ENCODE data around the gene SAMHD1. TPM values are rescaled to one million over a fixed set of nuclear protein-coding genes. Genes with fewer than 3 reads are reported as not detected.
A peak's percentile ranks its signal among the peaks of the same experiment; 100 is the strongest.

SAMHD1 gene
- total and polyA plus RNA-seq, 2 of the 13 experiments (the other 11 are each of a cell fraction or from before 2014, with no cell fraction given): 16.9 to 43.5 TPM

DNA sequence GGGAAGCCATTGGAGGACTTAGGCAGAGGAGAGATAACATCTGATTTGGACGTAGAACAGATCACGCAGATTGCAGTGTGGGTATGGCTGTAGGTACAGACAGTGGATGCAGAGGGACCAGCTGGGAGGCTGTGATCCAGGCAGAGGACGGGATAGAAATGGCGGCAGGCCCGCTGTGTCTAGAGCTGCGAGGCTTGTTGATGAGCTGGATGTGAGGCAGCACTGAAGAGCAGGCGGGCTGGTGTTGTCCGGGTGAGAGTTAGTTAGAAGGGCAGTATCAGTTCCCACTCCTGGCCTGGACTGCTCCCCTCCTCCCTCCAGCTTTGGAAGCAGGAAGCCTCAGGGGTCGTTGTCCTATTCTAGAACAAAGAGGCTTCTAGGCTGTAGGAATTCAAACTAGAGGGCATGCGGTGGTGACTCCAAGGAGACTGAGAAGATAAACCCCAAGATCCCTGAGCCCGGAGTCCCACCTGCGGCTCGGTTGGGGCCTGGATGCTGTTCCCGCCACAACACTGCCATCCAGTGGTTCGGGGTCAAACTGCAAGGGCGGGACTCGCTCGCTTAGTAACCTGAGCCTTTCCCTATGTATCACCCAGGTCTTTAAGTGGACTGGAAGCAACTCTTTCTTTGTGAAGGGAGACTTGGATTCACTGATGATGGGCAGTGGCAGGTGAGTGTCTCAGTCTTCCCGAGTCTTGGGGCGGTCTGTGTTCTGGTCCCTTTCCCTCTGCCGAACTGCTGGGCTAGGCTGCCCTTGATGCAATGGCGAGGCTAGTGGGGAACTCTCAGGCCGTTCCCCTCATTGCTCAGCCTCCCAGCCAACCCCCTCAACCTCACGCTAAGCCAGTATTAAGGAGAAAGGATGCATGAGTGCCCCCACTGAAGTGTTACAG, 64.4 kb downstream of the SAMHD1 start (continued):
- TF ChIP-seq FOXM1 (CRISPR knock-in tag; IDR thresholded peaks at IDR 0.05): no peak
- no peak for TF ChIP-seq ZNF644 (CRISPR knock-in tag; IDR thresholded peaks at IDR 0.05; ENCODE audit: low read depth)
- TF ChIP-seq TCF7 (IDR thresholded peaks at IDR 0.05; ENCODE audit: low read depth): no peak
- peak; percentile 34; the same call in 1 of the 2 replicates for TF ChIP-seq CBX5 (CRISPR knock-in tag; IDR thresholded peaks at IDR 0.05; ENCODE audit: borderline replicate concordance)
- TF ChIP-seq ZNF260 (CRISPR knock-in tag; IDR thresholded peaks at IDR 0.05; ENCODE audit: borderline replicate concordance, low read depth): 0 out of 2 replicates have a peak, but pooled peaks have one; percentile 57
- TF ChIP-seq SALL2 (CRISPR knock-in tag; IDR thresholded peaks at IDR 0.05): peak; percentile 54; the same call in 1 of the 2 replicates
- TF ChIP-seq, protein P1, sequence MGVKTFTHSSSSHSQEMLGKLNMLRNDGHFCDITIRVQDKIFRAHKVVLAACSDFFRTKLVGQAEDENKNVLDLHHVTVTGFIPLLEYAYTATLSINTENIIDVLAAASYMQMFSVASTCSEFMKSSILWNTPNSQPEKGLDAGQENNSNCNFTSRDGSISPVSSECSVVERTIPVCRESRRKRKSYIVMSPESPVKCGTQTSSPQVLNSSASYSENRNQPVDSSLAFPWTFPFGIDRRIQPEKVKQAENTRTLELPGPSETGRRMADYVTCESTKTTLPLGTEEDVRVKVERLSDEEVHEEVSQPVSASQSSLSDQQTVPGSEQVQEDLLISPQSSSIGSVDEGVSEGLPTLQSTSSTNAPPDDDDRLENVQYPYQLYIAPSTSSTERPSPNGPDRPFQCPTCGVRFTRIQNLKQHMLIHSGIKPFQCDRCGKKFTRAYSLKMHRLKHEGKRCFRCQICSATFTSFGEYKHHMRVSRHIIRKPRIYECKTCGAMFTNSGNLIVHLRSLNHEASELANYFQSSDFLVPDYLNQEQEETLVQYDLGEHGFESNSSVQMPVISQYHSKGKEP (CRISPR knock-in tag; IDR thresholded peaks at IDR 0.05): peak; percentile 52; the same call in 1 of the 2 replicates
- TF ChIP-seq IKZF4 (CRISPR knock-in tag; IDR thresholded peaks at IDR 0.05; ENCODE audit: borderline replicate concordance, low read depth, not compliant biosample characterization): no peak
- TF ChIP-seq, protein P2, sequence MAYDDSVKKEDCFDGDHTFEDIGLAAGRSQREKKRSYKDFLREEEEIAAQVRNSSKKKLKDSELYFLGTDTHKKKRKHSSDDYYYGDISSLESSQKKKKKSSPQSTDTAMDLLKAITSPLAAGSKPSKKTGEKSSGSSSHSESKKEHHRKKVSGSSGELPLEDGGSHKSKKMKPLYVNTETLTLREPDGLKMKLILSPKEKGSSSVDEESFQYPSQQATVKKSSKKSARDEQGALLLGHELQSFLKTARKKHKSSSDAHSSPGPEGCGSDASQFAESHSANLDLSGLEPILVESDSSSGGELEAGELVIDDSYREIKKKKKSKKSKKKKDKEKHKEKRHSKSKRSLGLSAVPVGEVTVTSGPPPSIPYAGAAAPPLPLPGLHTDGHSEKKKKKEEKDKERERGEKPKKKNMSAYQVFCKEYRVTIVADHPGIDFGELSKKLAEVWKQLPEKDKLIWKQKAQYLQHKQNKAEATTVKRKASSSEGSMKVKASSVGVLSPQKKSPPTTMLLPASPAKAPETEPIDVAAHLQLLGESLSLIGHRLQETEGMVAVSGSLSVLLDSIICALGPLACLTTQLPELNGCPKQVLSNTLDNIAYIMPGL (CRISPR knock-in tag; IDR thresholded peaks at IDR 0.05; ENCODE audit: borderline replicate concordance in 1 of 2, low read depth in 1 of 2): peak; percentile 83 to 94
- TF ChIP-seq, protein P3, sequence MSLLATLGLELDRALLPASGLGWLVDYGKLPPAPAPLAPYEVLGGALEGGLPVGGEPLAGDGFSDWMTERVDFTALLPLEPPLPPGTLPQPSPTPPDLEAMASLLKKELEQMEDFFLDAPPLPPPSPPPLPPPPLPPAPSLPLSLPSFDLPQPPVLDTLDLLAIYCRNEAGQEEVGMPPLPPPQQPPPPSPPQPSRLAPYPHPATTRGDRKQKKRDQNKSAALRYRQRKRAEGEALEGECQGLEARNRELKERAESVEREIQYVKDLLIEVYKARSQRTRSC (CRISPR knock-in tag; IDR thresholded peaks at IDR 0.05; ENCODE audit: low read depth): no peak
- TF ChIP-seq ZNF605 (CRISPR knock-in tag; IDR thresholded peaks at IDR 0.05): peak; percentile 68
- peak; percentile 92 for TF ChIP-seq SMC3 (IDR thresholded peaks at IDR 0.05; ENCODE audit: low read length)
- TF ChIP-seq RAD51 (IDR thresholded peaks at IDR 0.05; ENCODE audit: borderline replicate concordance): no peak
- TF ChIP-seq PITX1 (CRISPR knock-in tag; IDR thresholded peaks at IDR 0.05): no peak; the same call in none of the 2 replicates
- TF ChIP-seq, protein P4, sequence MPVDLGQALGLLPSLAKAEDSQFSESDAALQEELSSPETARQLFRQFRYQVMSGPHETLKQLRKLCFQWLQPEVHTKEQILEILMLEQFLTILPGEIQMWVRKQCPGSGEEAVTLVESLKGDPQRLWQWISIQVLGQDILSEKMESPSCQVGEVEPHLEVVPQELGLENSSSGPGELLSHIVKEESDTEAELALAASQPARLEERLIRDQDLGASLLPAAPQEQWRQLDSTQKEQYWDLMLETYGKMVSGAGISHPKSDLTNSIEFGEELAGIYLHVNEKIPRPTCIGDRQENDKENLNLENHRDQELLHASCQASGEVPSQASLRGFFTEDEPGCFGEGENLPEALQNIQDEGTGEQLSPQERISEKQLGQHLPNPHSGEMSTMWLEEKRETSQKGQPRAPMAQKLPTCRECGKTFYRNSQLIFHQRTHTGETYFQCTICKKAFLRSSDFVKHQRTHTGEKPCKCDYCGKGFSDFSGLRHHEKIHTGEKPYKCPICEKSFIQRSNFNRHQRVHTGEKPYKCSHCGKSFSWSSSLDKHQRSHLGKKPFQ (CRISPR knock-in tag; IDR thresholded peaks at IDR 0.05; ENCODE audit: insufficient replicate concordance): peak; percentile 71
- no peak for TF ChIP-seq ZFP36 (IDR thresholded peaks at IDR 0.05; ENCODE audit: borderline replicate concordance, low read depth, low read length, partially characterized antibody)
- no peak for TF ChIP-seq POLR2AphosphoS2 (IDR thresholded peaks at IDR 0.05; ENCODE audit: low read depth, low read length)
- no peak for TF ChIP-seq ZNF569 (CRISPR knock-in tag; IDR thresholded peaks at IDR 0.05; ENCODE audit: borderline replicate concordance)
- TF ChIP-seq SIN3A (IDR thresholded peaks at IDR 0.05; ENCODE audit: borderline replicate concordance, low read depth, low read length): no peak
- TF ChIP-seq NR2F1 (CRISPR knock-in tag; IDR thresholded peaks at IDR 0.05): no peak
